GM10266 (cell line): ENCODE measurements around the gene TMEM132C.

ENCODE experiments used
- DNase-seq: peaks from one replicate; pipeline ENCODE4 v3.0.0; 2012; ENCODE audit errors: extremely low spot score
- CTCF ChIP-seq: IDR thresholded peaks from 2 replicates; pipeline ENCODE4 v1.5.1; 2012; ENCODE audit warnings: mild to moderate bottlenecking, low read depth; ENCODE audit not compliant: control insufficient read depth, insufficient read depth; ENCODE audit errors: missing control alignments

TMEM132C gene

GRCh38 chr12:128288896-128289295, 21.9 kb downstream of the TMEM132C start:
- no peak for TF ChIP-seq CTCF
- DNase-seq, result no peak

- no peak for DNase-seq
- no peak for TF ChIP-seq CTCF
These were observed 24.0 kb downstream of the TMEM132C start for GRCh38 chr12:128290938-128291337.

- no peak for TF ChIP-seq CTCF
These were observed 31.2 kb downstream of the TMEM132C start for GRCh38 chr12:128298091-128298748.

GRCh38 chr12:128305336-128305892, 38.4 kb downstream of the TMEM132C start:
- no peak for DNase-seq
- TF ChIP-seq CTCF, result no peak

More at GRCh38 chr12:128298091-128298748, 31.2 kb downstream of the TMEM132C start:
- no peak for DNase-seq

GRCh38 chr12:128307791-128308190, 40.8 kb downstream of the TMEM132C start:
- no peak for TF ChIP-seq CTCF
- no peak for DNase-seq

- TF ChIP-seq CTCF, result no peak
- DNase-seq, result no peak
These were observed 45.7 kb downstream of the TMEM132C start for GRCh38 chr12:128312661-128313060.

- no peak for DNase-seq
- no peak for TF ChIP-seq CTCF
These were observed 47.0 kb downstream of the TMEM132C start for GRCh38 chr12:128313931-128314330.
